Lung microvascular endothelial cell (primary cell): Measurements from ENCODE around the gene ADCY10. TPM values are rescaled to one million over a fixed set of nuclear protein-coding genes. Genes with fewer than 3 reads are reported as not detected.
"Not testable (repeated sequence)": the region's sequence is repeated elsewhere in the genome, so short reads cannot be mapped to it uniquely, and the experiment has no call there.

Source experiments
- DNase-seq, 2 donors: peaks; one replicate each; pipeline versions ENCODE4 v3.0.0 to v3.0.0-alpha.2; 2010; ENCODE audit warnings: low read depth in 2 of 2
- total RNA-seq: library from RNA; depleted of rRNA; stranded (reverse); fragments of >200 nt; gene quantifications from 2 replicates; pipeline ENCODE4 v1.2.1, GENCODE V29; 2014

Gene ADCY10
- total RNA-seq, 1 donor from 2014 or later, result not detected

DNA sequence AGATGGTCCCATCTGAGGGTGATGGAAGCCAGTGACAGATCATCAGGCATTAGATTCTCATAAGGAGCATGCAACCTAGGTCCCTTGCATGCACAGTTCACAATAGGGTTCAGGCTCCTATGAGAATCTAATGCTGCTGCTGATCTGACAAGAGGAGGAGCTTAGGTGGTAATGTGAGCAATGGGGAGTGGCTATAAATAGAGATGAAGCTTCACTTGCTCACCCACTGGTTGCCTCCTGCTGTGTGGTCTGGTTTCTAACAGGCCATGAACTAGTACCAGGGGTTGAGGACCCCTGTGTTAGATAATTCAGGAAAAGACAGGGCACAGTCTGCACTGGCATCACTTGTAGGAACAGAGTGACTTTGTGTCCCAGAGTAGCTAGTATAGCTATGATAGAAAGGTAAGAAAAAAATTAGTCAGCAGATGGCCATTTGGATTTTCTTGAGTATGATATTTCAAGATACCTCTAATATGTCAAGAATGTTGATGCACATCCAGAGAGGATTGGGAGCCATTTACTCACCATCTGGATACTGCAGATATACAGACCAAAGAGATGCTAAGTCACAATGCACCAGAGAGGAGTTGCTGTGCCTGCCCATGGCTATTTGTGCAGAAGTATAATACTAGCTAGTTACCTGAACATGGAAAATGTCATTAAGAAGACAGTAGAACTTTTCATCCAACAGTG lies 53.6 kb downstream of the ADCY10 start:
- DNase-seq, result no peak

GRCh38 chr1:167856711-167857418 lies 57.1 kb downstream of the ADCY10 start:
- no peak for DNase-seq

DNA sequence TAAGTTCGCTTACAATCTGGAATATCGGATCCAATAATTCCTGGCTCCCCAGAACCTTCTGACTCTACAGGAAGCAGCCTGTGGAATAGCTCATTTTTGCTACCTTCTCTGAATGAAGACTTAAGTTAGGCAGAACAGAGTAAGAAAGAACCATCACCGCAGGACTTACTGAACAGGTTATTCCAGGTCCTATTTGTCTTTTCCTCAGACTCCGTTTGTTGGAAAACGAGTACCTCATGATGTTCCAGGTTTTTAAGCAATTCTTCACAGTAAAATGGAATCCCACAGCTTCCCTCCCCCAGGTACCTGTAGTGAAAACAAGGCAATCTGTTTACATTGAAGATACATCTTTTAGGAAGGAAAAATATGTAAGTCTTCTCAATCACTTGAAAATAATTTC lies 59.8 kb downstream of the ADCY10 start:
- DNase-seq, result no peak

DNA sequence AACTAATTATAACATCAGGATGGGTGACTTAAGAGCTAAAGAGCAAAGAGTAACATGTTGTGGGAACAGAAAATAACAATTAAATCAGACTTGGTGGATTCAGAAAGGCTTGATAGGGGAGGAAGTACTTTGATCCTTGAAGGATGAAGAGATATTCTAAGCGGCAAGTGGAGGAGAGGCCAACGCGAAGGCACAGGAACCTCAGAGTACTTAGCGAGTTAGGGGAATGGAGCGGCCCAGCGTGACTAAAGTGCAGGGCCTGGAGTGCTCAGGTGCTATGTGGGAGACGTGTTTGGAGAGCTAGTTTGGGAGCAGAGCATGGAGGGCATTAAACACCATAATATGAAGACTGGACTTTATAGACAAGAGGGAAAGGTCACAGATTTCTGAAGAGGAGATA lies 64.3 kb downstream of the ADCY10 start:
- no peak for DNase-seq

GRCh38 chr1:167842872-167843271 lies 71.1 kb downstream of the ADCY10 start:
- no peak for DNase-seq

DNA sequence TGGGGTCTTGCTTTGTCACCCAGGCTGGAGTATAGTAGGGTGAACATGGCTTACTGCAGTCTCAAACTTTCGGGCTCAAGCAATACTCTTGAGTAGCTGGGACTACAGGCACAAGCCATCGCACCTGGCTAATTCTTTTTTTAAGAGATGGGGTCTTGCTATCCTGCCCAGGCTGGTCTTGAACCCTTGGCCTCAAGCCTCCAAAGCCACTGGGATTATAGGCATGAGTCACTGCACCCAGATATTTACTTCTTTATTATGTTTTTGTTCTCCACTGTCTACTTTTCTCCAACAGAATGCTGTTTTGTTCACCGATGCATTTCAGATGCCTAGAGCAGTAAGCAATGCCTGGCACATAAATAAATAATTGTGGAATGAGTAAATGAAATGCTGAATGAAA lies 72.4 kb downstream of the ADCY10 start:
- DNase-seq, result no peak

DNA sequence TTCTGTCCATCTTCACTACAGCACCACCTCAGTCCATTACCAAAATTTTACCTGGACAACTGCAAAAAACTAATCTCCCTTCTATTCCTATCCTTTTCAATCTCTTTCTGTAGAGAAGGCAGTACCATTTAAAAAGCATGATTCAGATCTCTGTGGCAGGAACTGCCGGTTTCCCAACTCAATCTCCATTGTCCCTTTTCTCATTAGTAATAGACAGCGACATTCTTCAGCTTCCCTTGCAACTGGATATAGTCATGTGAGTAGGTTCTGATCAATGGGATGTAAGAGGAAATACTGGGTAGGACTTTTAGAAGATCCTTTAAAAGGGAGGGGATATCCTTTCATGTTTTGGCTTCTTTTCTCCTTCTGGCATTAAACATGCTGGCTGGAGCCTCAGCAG lies 74.9 kb downstream of the ADCY10 start:
- peak in 1 of 2 donors; percentile 33 for DNase-seq

- no peak for DNase-seq
Measured at GRCh38 chr1:167837326-167837725, 76.6 kb downstream of the ADCY10 start.

GRCh38 chr1:167836197-167836596 lies 77.7 kb downstream of the ADCY10 start:
- no peak for DNase-seq

DNA sequence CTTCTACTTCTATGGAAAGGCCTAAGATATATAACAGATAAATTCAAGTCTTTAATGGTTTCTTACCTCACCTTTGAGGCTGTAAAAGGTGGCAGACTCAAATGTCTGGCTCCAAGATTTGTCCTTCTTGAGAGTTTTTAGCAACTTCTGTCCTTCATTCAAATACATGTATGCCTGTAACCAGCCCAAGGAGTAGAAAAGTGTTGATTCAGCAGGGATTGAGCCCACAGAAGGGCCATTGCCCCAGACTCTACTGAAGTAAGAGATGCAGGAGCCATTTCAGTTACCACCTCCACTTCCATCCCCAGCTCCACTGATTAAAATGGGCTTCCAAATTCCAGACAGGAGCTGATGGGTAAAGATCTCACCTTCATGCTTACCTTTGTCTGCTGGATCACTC lies 80.0 kb downstream of the ADCY10 start:
- no peak for DNase-seq

DNA sequence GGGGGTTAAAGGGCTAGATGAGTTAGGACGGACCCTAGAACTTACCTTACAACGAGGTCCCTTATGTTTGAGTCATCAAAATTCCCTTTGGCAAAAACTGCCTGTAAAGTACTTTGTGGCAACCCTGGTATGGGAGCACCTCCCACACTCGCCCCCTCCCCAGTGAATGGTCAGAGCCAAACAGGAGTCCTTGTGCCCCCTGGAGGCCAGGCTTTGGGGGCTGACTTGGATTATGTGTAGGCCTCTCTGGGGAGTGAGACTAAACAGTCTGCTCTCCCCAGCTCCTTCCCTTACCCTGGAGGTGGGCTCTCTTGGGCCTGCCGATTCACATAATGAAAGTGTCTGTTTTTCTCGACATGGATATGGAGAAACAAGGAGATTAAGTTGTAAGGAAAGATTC lies 81.2 kb downstream of the ADCY10 start:
- no peak for DNase-seq

GRCh38 chr1:167830668-167831067 lies 83.3 kb downstream of the ADCY10 start:
- DNase-seq, result not testable (repeated sequence)

- peak in 1 of 2 donors; percentile 12 for DNase-seq
Measured at GRCh38 chr1:167829868-167830267, 84.1 kb downstream of the ADCY10 start.

GRCh38 chr1:167826127-167826526 lies 87.8 kb downstream of the ADCY10 start:
- peak in 1 of 2 donors; percentile 5 for DNase-seq

DNA sequence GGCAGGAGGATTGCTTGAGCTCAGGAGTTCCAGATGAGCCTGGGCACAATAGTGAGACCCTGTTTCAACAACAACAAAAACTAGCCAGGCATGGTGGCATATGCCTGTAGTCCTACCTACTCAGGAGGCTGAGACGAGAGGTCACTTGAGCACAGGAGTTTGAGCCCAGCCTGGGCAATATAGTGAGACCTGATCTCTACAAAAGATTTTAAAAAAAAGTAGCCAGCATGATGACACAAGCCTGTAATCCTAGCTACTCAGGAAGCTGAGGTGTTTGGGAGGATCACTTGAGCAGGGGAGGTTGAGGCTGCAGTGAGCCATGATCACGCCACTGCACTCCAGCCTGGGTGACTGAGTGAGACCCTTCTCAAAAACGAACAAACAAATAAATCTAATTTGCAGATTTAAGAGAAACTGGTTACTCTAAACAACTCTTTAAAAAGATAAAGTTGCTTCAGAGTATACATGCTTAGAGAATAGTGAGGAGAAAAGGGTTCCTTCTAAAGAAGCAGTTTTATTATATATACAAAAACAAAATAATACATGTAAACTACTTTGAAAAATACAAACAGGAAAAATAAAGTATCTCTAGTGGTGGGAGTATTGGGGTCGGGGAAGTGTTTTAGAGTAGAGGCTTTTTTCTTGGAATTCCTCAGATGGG lies 88.4 kb downstream of the ADCY10 start:
- no peak for DNase-seq

- DNase-seq, result no peak
Measured at GRCh38 chr1:167824163-167824794, 89.7 kb downstream of the ADCY10 start.

DNA sequence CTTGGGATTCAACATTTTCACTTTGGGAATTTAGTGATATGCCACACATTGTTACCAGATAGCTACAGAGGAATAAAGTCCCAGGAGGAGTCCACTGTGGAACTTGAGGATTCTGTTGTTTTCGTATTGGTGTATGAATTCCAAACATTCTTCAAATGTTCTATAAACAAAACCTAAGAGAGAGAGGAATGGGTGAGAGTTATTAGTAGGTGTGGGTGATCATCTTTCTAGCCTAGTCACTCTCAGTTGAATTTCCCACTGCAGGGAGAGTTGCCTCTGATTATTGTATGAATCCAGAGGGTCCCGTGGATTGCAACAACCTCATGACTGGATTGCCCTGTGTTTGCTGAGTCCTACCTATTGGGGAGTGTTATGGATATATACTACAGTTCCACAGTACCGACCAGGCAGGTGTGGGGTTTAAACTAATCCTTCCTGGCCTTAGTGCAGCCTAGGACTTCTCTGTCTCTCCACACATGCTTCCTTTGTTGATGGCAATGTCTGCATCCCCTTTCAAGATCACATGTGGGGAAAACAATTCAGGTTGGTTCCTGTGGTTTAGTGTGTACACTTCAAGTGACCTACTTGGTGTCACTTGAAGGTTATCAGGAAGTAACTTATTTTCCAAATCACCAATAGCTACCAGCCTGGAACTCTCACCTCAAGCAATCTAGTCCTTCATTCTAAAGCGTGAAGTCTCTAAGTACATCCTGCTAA lies 91.8 kb downstream of the ADCY10 start:
- no peak for DNase-seq

GRCh38 chr1:167821356-167821685 lies 92.6 kb downstream of the ADCY10 start:
- no peak for DNase-seq

DNA sequence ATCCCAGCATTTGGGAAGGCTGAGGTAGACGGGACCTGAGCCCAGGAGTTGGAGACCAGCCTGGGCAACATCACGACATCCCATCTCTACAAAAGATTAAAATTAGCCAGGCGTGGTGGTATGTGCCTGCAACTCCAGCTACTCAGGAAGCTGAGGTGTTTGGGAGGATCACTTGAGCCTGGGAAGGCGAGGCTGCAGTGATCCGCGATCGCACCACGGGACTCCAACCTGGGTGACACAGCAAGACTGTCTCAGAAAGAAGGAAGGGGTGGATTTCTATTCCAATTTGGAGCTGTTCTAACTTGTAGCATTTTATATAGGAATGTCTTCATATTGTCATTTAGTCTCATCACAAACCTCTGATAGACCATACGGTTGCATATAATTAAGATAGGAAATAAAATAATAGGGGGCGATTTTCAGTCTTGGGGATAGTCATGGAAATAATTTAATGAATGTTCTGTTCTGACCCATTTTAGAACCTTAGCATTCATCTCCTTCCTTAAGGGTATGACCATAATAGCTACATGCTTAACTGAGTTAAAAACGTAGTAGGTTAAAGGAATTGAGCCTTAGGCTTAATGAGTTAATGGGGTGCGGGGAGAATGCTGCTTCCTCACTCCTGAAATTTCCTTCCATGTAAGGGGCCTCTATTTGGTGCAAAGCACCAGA lies 93.1 kb downstream of the ADCY10 start:
- no peak for DNase-seq

- DNase-seq, result peak; percentile 58 to 94
Measured at GRCh38 chr1:167819849-167820683, 93.9 kb downstream of the ADCY10 start.
